NCI-H2227 treated with DMSO at 0.1 percent for 48 hours (cell line): Measurements from ENCODE around the gene PHIP.
"Not testable (repeated sequence)": the region's sequence is repeated elsewhere in the genome, so short reads cannot be mapped to it uniquely, and the experiment has no call there.

Source experiments
- DNase-seq: peaks from one replicate; lab custom pipeline; 2025; lab: John Stamatoyannopoulos, UW

PHIP gene

GRCh38 chr6:79078075-79078969 lies at the start of gene PHIP:
Gene PHIP (minus strand): TSS chr6:79078254. CDS start chr6:79078068, 186 bp downstream.
- DNase-seq: peak; percentile 86

- DNase-seq: no peak
Measured at GRCh38 chr6:79127660-79128059, 49.6 kb upstream of the PHIP start.

GRCh38 chr6:79119217-79119616 lies 41.2 kb upstream of the PHIP start:
- no peak for DNase-seq

- DNase-seq: no peak
Measured at GRCh38 chr6:79117752-79118151, 39.7 kb upstream of the PHIP start.

DNA sequence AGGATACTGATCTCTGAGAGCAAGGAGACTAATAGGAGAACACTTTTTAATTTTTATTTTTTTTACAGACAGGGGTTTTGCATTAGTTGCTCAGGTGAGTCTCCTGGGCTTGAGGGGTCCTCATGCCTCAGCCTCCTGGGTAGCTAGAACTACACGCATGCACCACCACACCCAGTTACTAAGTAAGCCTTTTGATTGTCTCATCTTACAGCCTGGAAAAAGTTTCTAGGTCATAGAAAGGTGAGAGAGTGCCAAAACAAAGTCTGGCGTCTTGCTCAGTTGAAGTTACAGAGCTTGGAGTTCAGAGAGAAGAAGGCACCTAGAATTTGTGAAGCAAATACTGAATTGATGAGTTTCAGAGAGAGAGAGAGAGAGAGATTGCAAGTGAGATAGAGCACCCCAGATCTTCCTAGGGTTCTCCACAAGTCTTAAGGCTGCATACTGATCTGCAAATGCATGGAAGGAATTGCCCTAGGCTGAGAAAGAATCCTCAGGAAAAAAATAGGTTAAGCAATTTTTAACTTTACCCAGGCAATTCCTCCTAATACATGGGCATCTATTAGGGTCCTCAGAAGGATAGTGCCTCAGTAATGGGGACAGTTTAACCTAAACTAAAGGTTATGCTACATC lies 37.6 kb upstream of the PHIP start:
- no peak for DNase-seq

DNA sequence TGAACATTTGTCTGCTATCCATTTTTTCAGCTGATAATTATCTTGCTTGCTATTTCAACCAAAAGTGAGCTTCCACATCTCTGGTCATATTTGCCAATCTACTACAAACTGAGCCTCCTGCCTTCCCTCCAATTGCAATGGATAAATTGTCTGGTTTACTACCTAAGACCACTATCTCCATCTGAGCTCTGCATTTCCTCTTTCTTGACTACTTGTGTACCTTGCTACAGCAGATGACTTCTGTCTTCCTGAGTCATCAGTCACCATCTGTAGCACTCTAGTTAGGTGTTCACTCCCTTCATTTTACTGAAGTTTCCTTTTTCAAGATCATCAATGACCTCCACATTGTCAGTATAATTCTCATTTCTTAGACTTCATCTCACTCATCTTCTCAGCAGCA lies 33.5 kb upstream of the PHIP start:
- DNase-seq: no peak

DNA sequence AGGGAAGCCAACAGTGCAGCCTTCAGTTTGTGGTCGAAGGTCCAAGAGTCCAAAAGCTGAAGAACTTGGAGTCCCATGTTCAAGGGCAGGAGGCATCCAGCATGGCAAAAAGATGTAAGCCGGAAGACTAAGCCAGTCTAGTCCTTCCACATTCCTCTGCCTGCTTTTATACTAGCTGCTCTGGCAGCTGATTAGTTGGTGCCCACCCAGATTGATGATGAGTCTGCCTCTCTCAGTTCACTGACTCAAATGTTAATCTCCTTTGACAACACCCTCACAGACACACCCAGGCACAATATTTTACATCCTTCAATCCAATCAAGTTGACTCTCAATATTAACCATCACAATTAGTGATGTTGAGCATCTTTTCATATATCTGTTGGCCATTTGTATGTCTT lies 23.1 kb upstream of the PHIP start:
- no peak for DNase-seq

DNA sequence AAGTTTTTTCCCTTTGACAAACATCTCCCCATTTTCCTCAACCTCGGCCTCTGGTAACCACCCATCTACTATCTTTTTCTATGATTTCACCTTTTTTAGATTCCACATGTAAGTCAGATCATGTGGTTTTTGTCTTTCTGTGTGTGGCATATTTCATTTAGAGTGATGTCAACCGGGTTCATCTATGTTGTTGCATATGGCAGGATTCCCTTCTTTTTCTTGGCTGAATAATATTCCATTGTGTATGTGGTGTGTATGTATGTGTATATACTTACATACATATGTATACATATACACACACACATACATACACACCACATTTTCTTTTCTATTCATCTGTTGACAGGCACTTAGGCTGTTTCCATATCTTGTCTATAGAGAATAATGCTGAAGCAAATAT lies 22.2 kb upstream of the PHIP start:
- no peak for DNase-seq

GRCh38 chr6:79094938-79095337 lies 16.9 kb upstream of the PHIP start:
- no peak for DNase-seq

- not testable (repeated sequence) for DNase-seq
Measured at GRCh38 chr6:79091801-79092200, 13.7 kb upstream of the PHIP start.

DNA sequence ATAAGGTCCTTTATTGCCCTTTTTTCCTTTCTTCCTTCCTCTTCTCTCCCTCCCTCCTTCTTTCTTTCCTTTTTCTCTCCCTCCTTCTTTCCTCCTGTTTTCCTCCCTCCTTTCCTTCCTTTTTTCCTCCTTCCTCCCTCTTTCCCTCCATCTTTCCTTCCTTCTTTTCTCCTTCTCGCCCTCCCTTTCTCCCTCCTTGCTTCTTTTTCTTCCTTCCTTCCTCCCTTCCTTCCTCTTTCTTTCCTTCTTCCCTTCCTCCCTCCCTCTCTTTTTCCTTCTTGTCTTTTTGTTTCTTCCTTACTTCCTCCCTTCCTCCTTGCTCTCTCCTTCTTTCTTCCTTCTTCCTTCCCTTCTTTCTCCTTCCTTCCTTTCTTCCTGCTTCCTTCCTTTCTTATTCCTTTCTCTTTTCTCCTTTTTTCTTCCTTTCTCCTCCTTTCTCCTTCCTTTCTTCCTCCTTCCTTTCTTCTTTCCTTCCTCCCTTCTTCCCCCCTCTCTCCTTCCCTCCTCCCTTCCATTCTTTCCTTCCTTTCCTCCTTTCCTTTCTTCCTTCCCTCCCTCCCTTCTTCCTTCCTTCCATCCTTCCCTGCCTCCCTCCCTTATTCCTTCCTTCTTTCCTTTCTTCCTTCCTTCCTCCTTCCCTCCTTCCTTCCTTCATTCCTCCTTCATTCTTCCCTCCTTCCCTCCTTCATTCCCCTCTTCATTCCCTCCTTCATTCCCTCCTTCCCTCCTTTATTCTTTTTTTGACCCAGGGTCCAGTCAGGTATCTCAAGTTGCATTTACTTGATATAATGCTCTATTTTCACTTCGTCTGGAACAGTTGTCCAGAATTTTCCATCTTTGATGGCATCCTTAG lies 11.7 kb upstream of the PHIP start:
- DNase-seq: no peak

- DNase-seq: no peak
Measured at GRCh38 chr6:79084693-79085092, 6.6 kb upstream of the PHIP start.

- DNase-seq: no peak
Measured at GRCh38 chr6:79082304-79082703, 4.2 kb upstream of the PHIP start.

DNA sequence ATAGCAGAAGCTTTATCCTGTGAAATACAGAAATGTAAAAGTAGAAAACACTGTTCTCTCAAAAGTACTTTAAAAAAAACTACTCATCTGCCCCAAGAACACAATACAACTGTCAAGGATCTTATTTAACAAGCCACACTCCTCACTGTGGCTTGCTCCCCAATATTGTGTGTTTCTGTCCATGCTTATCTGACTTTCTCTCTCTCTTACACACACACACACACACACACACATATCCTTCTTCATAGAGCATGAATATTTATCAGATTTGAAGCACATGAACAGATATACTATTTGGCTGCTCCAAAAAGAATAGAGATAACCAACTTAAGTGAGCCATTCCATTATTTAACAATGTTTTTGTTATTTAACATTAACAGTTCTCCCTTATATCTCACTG lies 3.6 kb upstream of the PHIP start:
- no peak for DNase-seq

DNA sequence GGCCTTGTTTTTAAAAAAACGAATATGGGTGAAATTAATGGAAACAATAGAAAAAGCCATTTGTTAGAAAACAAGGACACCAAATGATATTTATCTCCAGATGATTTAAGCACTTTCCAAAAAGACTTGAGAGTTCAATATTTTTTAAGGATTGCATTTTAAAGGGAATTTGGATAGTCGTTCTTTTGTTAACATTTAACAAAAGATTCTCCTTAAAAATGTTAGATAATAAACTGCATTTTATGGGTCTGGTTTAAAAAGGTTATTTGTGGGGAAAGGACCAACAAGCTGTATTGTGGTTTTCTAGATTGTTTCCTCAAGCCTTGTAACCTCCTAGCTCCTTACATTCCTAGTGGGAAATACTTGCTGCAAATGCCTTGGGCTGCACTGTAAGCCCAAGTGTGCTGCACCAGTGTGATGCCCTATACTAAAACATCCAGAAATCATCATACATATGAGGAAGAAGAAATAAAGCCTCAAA lies 1.5 kb upstream of the PHIP start:
- no peak for DNase-seq

DNA sequence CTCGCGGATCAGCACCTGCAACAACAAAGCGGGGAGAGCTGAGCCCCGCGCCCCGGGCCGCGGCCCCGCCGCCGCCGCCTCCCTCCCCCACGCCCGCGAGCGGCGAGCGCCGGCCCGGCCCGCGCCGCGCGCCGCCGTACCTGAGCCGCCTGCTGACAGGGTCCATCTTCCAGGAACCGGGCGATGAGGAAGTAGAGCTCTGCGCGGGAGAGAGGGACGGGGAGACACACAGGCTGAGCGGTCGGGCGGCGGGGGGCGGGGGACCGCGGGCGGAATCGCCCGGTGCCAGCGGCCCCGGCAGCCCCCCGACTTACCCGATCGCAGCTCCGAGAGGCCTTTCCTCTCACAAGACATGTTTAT lies 359 bp downstream of the PHIP start:
- DNase-seq: no peak

GRCh38 chr6:79076782-79077641 lies 1.0 kb downstream of the PHIP start:
- DNase-seq: peak; percentile 77

DNA sequence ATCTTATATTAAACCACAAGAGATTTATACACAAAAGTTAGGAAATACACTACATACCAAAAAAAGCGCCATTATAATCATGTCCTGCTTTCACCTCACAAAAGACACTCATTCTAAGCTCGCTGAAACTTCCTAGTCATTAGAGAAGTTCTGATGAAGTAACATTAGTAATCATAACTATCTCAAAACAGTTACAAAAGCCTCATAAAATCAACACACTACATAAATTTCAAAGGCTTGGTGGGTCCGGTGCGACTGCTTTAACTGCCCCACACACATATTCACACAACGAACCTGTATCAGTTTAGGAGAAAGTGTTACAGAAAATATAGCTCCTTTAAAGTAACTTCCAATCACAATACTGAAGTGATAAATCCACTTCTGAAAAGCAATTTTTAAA lies 1.9 kb downstream of the PHIP start:
- DNase-seq: no peak

- no peak for DNase-seq
Measured at GRCh38 chr6:79073888-79074287, 4.2 kb downstream of the PHIP start.

DNA sequence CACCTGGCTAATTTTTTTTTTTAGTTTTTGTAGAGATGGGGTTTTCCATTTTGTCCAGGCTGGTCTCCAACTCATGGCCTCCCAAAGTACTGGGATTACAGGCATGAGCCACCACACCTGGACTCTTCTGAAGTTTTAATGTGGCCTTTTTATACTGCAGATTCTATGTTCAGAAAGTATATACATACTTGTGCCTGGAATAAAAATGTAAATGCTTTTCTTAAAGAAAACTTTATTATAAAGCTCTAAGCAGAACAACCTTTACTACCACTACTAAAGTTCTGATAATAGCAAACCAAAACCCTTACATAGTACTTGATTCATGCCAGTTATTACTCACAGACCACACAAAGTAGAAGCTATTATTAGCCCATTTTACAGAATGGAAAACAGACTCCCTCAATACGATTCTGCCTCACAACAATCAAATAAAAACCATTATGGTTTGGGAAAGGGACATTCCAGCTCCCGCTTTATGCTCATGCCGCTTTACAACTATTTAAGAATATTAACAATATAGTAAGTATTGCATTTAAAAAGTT lies 5.3 kb downstream of the PHIP start:
- no peak for DNase-seq

DNA sequence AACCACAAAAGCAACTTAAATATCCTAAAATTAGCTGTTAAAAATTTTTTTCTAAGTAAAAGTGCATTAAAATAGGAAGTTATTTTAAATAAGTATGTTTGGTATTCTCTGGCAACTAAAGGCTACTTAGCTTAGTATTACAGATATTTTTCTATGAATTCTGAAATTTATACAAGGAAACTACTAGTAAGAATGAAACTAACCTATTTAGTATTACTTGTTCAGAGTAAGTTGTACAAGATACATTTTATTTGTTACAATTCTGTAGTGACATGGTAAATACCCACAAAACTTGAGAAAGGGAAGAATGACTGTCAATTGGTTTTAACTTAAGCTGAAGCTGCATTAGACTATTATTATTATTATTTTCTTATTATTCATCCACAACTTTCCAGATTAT lies 6.5 kb downstream of the PHIP start:
- no peak for DNase-seq
